HEK293 (cell line): ENCODE data around the gene SYCN.
"Not testable (repeated sequence)": the region's sequence is repeated elsewhere in the genome, so short reads cannot be mapped to it uniquely, and the experiment has no call there.

Experiments used
- CTCF ChIA-PET: fragments of 350-600 bp; formaldehyde crosslinking; extraction: SDS; loops from one replicate; lab custom pipeline; 2021; ENCODE audit warnings: antibody characterized with exemption; lab: Yijun Ruan, JAX
- POLR2A ChIA-PET: fragments of 300-600 bp; formaldehyde crosslinking; extraction: SDS; loops from one replicate; lab custom pipeline; 2020; ENCODE audit warnings: antibody characterized with exemption, inconsistent platforms; lab: Yijun Ruan, JAX
- H3K27ac ChIP-seq: fragments of 200-500 bp; sonication (Bioruptor generic); 2 replicates; pipeline ENCODE4 v1.5.1; 2014; ENCODE audit warnings: low read depth, low read length, control low read depth, inconsistent platforms; ENCODE audit errors: extremely low read depth
- H3K36me3 ChIP-seq, 2 experiments: fragments of 200-500 bp in 1 of 2; sonication (Bioruptor generic) in 1 of 2; 1 replicate in 1 of 2; 2 replicates in 1 of 2; pipeline ENCODE4 v1.5.1; 2014 to 2017; ENCODE audit warnings: inconsistent platforms in 2 of 2, low read length in 2 of 2; ENCODE audit not compliant: control insufficient read depth in 2 of 2, insufficient read depth in 1 of 2
- H3K4me1 ChIP-seq: fragments of 200-500 bp; sonication (Bioruptor generic); 2 replicates; pipeline ENCODE4 v1.5.1; 2014; ENCODE audit warnings: mild to moderate bottlenecking, low read length, inconsistent platforms; ENCODE audit not compliant: control insufficient read depth, insufficient read depth
- H3K4me3 ChIP-seq: 2 replicates; pipeline ENCODE4 v1.5.1; 2011; ENCODE audit warnings: low read depth, mild to moderate bottlenecking, control low read depth, low read length, moderate library complexity
- H3K9me3 ChIP-seq: fragments of 200-500 bp; sonication (Bioruptor generic); 2 replicates; pipeline ENCODE4 v1.5.1; 2014; ENCODE audit warnings: low read depth, low read length, inconsistent platforms; ENCODE audit not compliant: control insufficient read depth, insufficient read depth
- BCL11A ChIP-seq: fragments of 450-650 bp; formaldehyde crosslinking; IDR thresholded peaks from 2 replicates; pipeline ENCODE4 v1.5.1; 2016; ENCODE audit warnings: low read depth, missing biosample characterization, missing genetic modification characterization
- FEZF1 ChIP-seq: fragments of 450-650 bp; formaldehyde crosslinking; IDR thresholded peaks from 2 replicates; pipeline ENCODE4 v1.5.1; 2016; ENCODE audit warnings: missing biosample characterization, missing genetic modification characterization
- GLIS1 ChIP-seq: fragments of 450-650 bp; formaldehyde crosslinking; IDR thresholded peaks from 2 replicates; pipeline ENCODE4 v1.5.1; 2016; ENCODE audit warnings: missing biosample characterization, missing genetic modification characterization
- IKZF3 ChIP-seq: fragments of 450-650 bp; IDR thresholded peaks from 2 replicates; pipeline ENCODE4 v1.5.0; 2018; ENCODE audit warnings: missing biosample characterization, mild to moderate bottlenecking, missing genetic modification characterization, moderate library complexity
- MYNN ChIP-seq: fragments of 450-650 bp; formaldehyde crosslinking; IDR thresholded peaks from 2 replicates; pipeline ENCODE4 v1.5.1; 2016; ENCODE audit warnings: missing biosample characterization, missing genetic modification characterization, borderline replicate concordance
- REPIN1 ChIP-seq: fragments of 450-650 bp; formaldehyde crosslinking; IDR thresholded peaks from 2 replicates; pipeline ENCODE4 v1.5.1; 2017; ENCODE audit warnings: missing biosample characterization, missing genetic modification characterization, low read depth
- TRIM28 ChIP-seq: IDR thresholded peaks from 2 replicates; pipeline ENCODE4 v1.6.1; 2011; ENCODE audit warnings: low read length, control low read depth, borderline replicate concordance
- ZNF121 ChIP-seq: fragments of 450-650 bp; formaldehyde crosslinking; IDR thresholded peaks from 2 replicates; pipeline ENCODE4 v1.5.1; 2016; ENCODE audit warnings: missing biosample characterization, missing genetic modification characterization
- ZNF132 ChIP-seq: fragments of 450-650 bp; formaldehyde crosslinking; IDR thresholded peaks from 2 replicates; pipeline ENCODE4 v1.5.1; 2017; ENCODE audit warnings: missing biosample characterization, missing genetic modification characterization, borderline replicate concordance
- ZNF138 ChIP-seq: fragments of 450-650 bp; formaldehyde crosslinking; IDR thresholded peaks from 2 replicates; pipeline ENCODE4 v1.5.1; 2016; ENCODE audit warnings: missing biosample characterization, missing genetic modification characterization, borderline replicate concordance
- ZNF140 ChIP-seq: fragments of 450-650 bp; formaldehyde crosslinking; IDR thresholded peaks from 2 replicates; pipeline ENCODE4 v1.5.1; 2016; ENCODE audit warnings: missing biosample characterization, missing genetic modification characterization
- ZNF2 ChIP-seq: fragments of 450-650 bp; formaldehyde crosslinking; IDR thresholded peaks from 2 replicates; pipeline ENCODE4 v1.5.1; 2016; ENCODE audit warnings: missing biosample characterization, missing genetic modification characterization
- ZNF324 ChIP-seq: fragments of 450-650 bp; formaldehyde crosslinking; IDR thresholded peaks from 2 replicates; pipeline ENCODE4 v1.5.1; 2016; ENCODE audit warnings: missing biosample characterization, missing genetic modification characterization
- ZNF354C ChIP-seq: fragments of 450-650 bp; formaldehyde crosslinking; IDR thresholded peaks from 2 replicates; pipeline ENCODE4 v1.5.1; 2016; ENCODE audit warnings: missing biosample characterization, missing genetic modification characterization, low read depth, borderline replicate concordance
- ZNF391 ChIP-seq: fragments of 450-650 bp; formaldehyde crosslinking; IDR thresholded peaks from 2 replicates; pipeline ENCODE4 v1.5.1; 2016; ENCODE audit warnings: low read depth, missing biosample characterization, missing genetic modification characterization, borderline replicate concordance
- ZNF514 ChIP-seq: fragments of 450-650 bp; formaldehyde crosslinking; IDR thresholded peaks from 2 replicates; pipeline ENCODE4 v1.5.1; 2016; ENCODE audit warnings: missing biosample characterization, missing genetic modification characterization
- ZNF558 ChIP-seq: fragments of 450-650 bp; formaldehyde crosslinking; IDR thresholded peaks from 2 replicates; pipeline ENCODE4 v1.5.1; 2016; ENCODE audit warnings: missing biosample characterization, missing genetic modification characterization
- ZNF561 ChIP-seq: fragments of 450-650 bp; IDR thresholded peaks from 2 replicates; pipeline ENCODE4 v1.5.1; 2018; ENCODE audit warnings: missing biosample characterization, missing genetic modification characterization, borderline replicate concordance
- ZNF610 ChIP-seq: fragments of 450-650 bp; formaldehyde crosslinking; IDR thresholded peaks from 2 replicates; pipeline ENCODE4 v1.5.1; 2016; ENCODE audit warnings: missing biosample characterization, missing genetic modification characterization, borderline replicate concordance
- ZNF621 ChIP-seq: fragments of 450-650 bp; formaldehyde crosslinking; IDR thresholded peaks from 2 replicates; pipeline ENCODE4 v1.5.1; 2017; ENCODE audit warnings: missing biosample characterization, missing genetic modification characterization
- ZNF654 ChIP-seq: fragments of 450-650 bp; formaldehyde crosslinking; IDR thresholded peaks from 2 replicates; pipeline ENCODE4 v1.5.1; 2016; ENCODE audit warnings: low read depth, missing biosample characterization, missing genetic modification characterization
- ZSCAN30 ChIP-seq: fragments of 450-650 bp; IDR thresholded peaks from 2 replicates; pipeline ENCODE4 v1.5.1; 2018; ENCODE audit warnings: missing biosample characterization, mild to moderate bottlenecking, missing genetic modification characterization, moderate library complexity
- ZXDB ChIP-seq: fragments of 450-650 bp; formaldehyde crosslinking; IDR thresholded peaks from 2 replicates; pipeline ENCODE4 v1.5.1; 2016; ENCODE audit warnings: missing biosample characterization, missing genetic modification characterization
- TF ChIP-seq, protein P1 (sequence below): fragments of 450-650 bp; formaldehyde crosslinking; IDR thresholded peaks from 2 replicates; pipeline ENCODE4 v1.5.1; 2016; ENCODE audit warnings: missing biosample characterization, missing genetic modification characterization
- TF ChIP-seq, protein P2 (sequence below): fragments of 450-650 bp; formaldehyde crosslinking; conservative IDR thresholded peaks from 2 replicates; pipeline ENCODE4 v1.5.1; 2016; ENCODE audit warnings: low read depth, missing biosample characterization, missing genetic modification characterization
- TF ChIP-seq, protein P3 (sequence below): fragments of 450-650 bp; formaldehyde crosslinking; IDR thresholded peaks from 2 replicates; pipeline ENCODE4 v1.5.1; 2016; ENCODE audit warnings: missing biosample characterization, missing genetic modification characterization

The SYCN gene

GRCh38 chr19:39215323-39215722 is 11.3 kb upstream of the SYCN start:
- CTCF ChIA-PET = interaction anchor here (0.6 to 5.2 kb wide), 6 partner anchors 10 to 556 kb away, joined by 3 to 25 read pairs (median 4); partner anchors contain the start of gene SYCN
- H3K9me3 ChIP-seq, POLR2A ChIA-PET: not testable (repeated sequence)

DNA sequence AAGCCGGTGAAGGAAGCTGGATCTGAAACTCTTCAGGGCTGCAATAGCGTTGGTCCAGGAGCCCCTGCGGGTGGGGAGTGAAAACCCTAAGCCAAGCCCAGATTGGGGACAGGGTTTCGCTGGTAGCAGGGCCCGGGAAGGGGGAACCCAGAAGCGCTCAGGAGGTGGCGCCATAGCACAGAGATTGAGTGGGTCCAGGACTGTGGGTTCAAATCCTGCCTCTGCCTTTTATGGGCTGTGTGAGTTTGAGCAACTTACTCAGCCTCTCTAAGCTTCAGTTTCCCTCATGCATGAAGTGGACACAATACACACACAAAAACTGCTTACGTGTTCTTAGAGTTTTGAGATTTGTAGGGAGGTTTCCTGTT is 8.3 kb upstream of the SYCN start:
- H3K36me3 ChIP-seq = no peaks in the 10 kb centered on the region; a peak in 1 of 3 replicates
- POLR2A ChIA-PET = interaction anchor here (1.1 kb wide), 1 partner anchor 9 kb away, joined by 9 read pairs; no protein-coding TSS in a partner anchor
- peaks cover 2% of the 10 kb centered on the region; the same call in 1 of the 2 replicates for H3K9me3 ChIP-seq
- CTCF ChIA-PET = interaction anchor here (0.6 to 4.6 kb wide), 34 partner anchors 9 to 1052 kb away, joined by 3 to 36 read pairs (median 4); partner anchors contain the start of genes GMFG, MED29, PAF1 and SYCN
- H3K27ac ChIP-seq = no peak overlapping the region
- no peak overlapping the region for H3K4me3 ChIP-seq
- no peaks in the 10 kb centered on the region for H3K4me1 ChIP-seq
- TF ChIP-seq ZNF621 (tag by site-specific recombination) (no peak), MYNN (no peak), ZNF561 (tag by site-specific recombination) (peak; percentile 56; the same call in 1 of the 2 replicates), ZNF558 (tag by site-specific recombination) (no peak), ZNF140 (no peak), ZNF610 (tag by site-specific recombination) (no peak), ZSCAN30 (peak; percentile 71), ZNF514 (no peak), IKZF3 (tag by site-specific recombination) (no peak), ZNF654 (tag by site-specific recombination) (peak; percentile 98), ZNF324 (tag by site-specific recombination) (no peak), BCL11A (tag by site-specific recombination) (no peak), ZXDB (tag by site-specific recombination) (peak; percentile 81), REPIN1 (tag by site-specific recombination) (0 out of 2 replicates have a peak, but pooled peaks have one; percentile 70), ZNF138 (tag by site-specific recombination) (no peak), ZNF354C (tag by site-specific recombination) (no peak), FEZF1 (tag by site-specific recombination) (no peak), GLIS1 (tag by site-specific recombination) (no peak), TRIM28 (no peak), ZNF132 (tag by site-specific recombination) (no peak), ZNF2 (0 out of 2 replicates have a peak, but pooled peaks have one; percentile 31), ZNF391 (no peak; the same call in 1 of the 2 replicates)
- TF ChIP-seq, protein P1, sequence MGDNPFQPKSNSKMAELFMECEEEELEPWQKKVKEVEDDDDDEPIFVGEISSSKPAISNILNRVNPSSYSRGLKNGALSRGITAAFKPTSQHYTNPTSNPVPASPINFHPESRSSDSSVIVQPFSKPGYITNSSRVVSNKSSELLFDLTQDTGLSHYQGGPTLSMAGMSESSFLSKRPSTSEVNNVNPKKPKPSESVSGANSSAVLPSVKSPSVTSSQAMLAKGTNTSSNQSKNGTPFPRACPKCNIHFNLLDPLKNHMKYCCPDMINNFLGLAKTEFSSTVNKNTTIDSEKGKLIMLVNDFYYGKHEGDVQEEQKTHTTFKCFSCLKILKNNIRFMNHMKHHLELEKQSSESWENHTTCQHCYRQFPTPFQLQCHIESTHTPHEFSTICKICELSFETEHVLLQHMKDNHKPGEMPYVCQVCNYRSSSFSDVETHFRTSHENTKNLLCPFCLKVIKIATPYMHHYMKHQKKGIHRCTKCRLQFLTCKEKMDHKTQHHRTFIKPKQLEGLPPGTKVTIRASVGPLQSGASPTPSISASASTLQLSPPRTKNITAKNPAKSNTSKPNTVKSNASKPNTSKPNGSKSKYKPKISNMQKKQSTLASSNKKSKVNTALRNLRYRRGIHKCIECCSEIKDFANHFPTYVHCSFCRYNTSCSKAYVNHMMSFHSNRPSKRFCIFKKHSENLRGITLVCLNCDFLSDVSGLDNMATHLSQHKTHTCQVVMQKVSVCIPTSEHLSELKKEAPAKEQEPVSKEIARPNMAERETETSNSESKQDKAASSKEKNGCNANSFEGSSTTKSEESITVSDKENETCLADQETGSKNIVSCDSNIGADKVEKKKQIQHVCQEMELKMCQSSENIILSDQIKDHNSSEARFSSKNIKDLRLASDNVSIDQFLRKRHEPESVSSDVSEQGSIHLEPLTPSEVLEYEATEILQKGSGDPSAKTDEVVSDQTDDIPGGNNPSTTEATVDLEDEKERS = 0 out of 2 replicates have a peak, but pooled peaks have one; percentile 65
- TF ChIP-seq, protein P2, sequence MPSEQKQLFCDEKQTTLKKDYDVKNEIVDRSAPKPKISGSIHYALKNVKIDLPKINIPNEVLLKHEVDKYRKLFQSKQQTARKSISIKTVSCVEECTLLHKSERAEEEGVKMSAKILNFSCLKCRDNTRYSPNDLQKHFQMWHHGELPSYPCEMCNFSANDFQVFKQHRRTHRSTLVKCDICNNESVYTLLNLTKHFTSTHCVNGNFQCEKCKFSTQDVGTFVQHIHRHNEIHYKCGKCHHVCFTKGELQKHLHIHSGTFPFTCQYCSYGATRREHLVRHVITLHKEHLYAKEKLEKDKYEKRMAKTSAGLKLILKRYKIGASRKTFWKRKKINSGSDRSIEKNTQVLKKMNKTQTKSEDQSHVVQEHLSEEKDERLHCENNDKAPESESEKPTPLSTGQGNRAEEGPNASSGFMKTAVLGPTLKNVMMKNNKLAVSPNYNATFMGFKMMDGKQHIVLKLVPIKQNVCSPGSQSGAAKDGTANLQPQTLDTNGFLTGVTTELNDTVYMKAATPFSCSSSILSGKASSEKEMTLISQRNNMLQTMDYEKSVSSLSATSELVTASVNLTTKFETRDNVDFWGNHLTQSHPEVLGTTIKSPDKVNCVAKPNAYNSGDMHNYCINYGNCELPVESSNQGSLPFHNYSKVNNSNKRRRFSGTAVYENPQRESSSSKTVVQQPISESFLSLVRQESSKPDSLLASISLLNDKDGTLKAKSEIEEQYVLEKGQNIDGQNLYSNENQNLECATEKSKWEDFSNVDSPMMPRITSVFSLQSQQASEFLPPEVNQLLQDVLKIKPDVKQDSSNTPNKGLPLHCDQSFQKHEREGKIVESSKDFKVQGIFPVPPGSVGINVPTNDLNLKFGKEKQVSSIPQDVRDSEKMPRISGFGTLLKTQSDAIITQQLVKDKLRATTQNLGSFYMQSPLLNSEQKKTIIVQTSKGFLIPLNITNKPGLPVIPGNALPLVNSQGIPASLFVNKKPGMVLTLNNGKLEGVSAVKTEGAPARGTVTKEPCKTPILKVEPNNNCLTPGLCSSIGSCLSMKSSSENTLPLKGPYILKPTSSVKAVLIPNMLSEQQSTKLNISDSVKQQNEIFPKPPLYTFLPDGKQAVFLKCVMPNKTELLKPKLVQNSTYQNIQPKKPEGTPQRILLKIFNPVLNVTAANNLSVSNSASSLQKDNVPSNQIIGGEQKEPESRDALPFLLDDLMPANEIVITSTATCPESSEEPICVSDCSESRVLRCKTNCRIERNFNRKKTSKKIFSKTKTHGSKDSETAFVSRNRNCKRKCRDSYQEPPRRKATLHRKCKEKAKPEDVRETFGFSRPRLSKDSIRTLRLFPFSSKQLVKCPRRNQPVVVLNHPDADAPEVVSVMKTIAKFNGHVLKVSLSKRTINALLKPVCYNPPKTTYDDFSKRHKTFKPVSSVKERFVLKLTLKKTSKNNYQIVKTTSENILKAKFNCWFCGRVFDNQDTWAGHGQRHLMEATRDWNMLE (tag by site-specific recombination) = no peak
- TF ChIP-seq, protein P3, sequence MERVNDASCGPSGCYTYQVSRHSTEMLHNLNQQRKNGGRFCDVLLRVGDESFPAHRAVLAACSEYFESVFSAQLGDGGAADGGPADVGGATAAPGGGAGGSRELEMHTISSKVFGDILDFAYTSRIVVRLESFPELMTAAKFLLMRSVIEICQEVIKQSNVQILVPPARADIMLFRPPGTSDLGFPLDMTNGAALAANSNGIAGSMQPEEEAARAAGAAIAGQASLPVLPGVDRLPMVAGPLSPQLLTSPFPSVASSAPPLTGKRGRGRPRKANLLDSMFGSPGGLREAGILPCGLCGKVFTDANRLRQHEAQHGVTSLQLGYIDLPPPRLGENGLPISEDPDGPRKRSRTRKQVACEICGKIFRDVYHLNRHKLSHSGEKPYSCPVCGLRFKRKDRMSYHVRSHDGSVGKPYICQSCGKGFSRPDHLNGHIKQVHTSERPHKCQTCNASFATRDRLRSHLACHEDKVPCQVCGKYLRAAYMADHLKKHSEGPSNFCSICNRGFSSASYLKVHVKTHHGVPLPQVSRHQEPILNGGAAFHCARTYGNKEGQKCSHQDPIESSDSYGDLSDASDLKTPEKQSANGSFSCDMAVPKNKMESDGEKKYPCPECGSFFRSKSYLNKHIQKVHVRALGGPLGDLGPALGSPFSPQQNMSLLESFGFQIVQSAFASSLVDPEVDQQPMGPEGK (tag by site-specific recombination) = peak; percentile 23; the same call in 1 of the 2 replicates

More at GRCh38 chr19:39215323-39215722, 11.3 kb upstream of the SYCN start:
- not testable (repeated sequence) for H3K27ac ChIP-seq, H3K36me3 ChIP-seq, H3K4me3 ChIP-seq, H3K4me1 ChIP-seq
- peak; percentile 60; the same call in 1 of the 2 replicates for TF ChIP-seq ZNF121 (tag by site-specific recombination)
